GM12878 (cell line): ENCODE data around the gene LENEP. TPM values are rescaled to one million over a fixed set of nuclear protein-coding genes. Genes with fewer than 3 reads are reported as not detected.

Experiments used
- ATAC-seq: fragments of 200-7000 bp; cut with Tn5 transposase; 3 replicates; pipeline ENCODE4 v1.9.1; 2020; ENCODE audit warnings: mild to moderate bottlenecking, moderate library complexity
- BruUV-seq: library from RNA; stranded (reverse); fragments of 400-500 nt; replicated peaks from 2 replicates; lab custom pipeline; 2021; lab: Mats Ljungman, UMichigan
- CTCF ChIA-PET: fragments of 300-600 bp; sonication (Branson Sonifier 250); formaldehyde crosslinking; extraction: SDS; loops from one replicate; lab custom pipeline; 2021; ENCODE audit warnings: inconsistent platforms; lab: Yijun Ruan, JAX
- POLR2A ChIA-PET: fragments of 350-600 bp; formaldehyde crosslinking; extraction: SDS; loops from one replicate; lab custom pipeline; 2021; ENCODE audit warnings: inconsistent platforms; lab: Charles Lee
- RAD21 ChIA-PET: fragments of 300-600 bp; sonication (Branson Sonifier 250); formaldehyde crosslinking; loops from one replicate; lab custom pipeline; 2023; ENCODE audit warnings: antibody characterized with exemption; ENCODE audit not compliant: unreplicated experiment; lab: Charles Lee
- SMC1A ChIA-PET: fragments of 300-600 bp; sonication (Branson Sonifier 250); formaldehyde crosslinking; loops from one replicate; lab custom pipeline; 2023; ENCODE audit not compliant: unreplicated experiment, uncharacterized antibody; lab: Charles Lee
- DNase-seq: peaks from one replicate; pipeline ENCODE4 v3.0.0-alpha.2; 2011; ENCODE audit warnings: low read depth, low spot score
- FAIRE-seq: peaks from 3 replicates; lab custom pipeline; 2011; peaks lifted over from hg19 to GRCh38; lab: Jason Lieb, UNC
- H2AFZ ChIP-seq: 2 replicates; pipeline ENCODE4 v1.6.0; 2011; ENCODE audit warnings: low read depth, low read length, control low read depth; ENCODE audit not compliant: control insufficient read depth
- H3K27ac ChIP-seq: 2 replicates; pipeline ENCODE4 v1.5.1; 2011; ENCODE audit warnings: control low read depth; ENCODE audit not compliant: control insufficient read depth, insufficient read depth
- H3K27me3 ChIP-seq, 2 experiments: replicated peaks in 1 of 2; 2 replicates each; pipeline versions ENCODE4 v1.6.0 to v1.6.1; 2011; ENCODE audit warnings: low read length in 1 of 2; ENCODE audit not compliant: control insufficient read depth in 2 of 2, insufficient read depth in 2 of 2
- H3K36me3 ChIP-seq, 2 experiments: 2 replicates each; pipeline ENCODE4 v1.5.1; 2011; ENCODE audit warnings: low read length in 1 of 2; ENCODE audit not compliant: control insufficient read depth in 2 of 2, insufficient read depth in 2 of 2
- H3K4me1 ChIP-seq: 2 replicates; pipeline ENCODE4 v1.6.1; 2011; ENCODE audit warnings: mild to moderate bottlenecking, low read length, moderate library complexity, mixed read lengths; ENCODE audit not compliant: control insufficient read depth, insufficient read depth
- H3K4me2 ChIP-seq: 2 replicates; pipeline ENCODE4 v1.6.0; 2011; ENCODE audit warnings: control low read depth; ENCODE audit not compliant: control insufficient read depth, insufficient read depth
- H3K4me3 ChIP-seq: fragments of 200-600 bp; sonication (generic); 2 replicates; pipeline ENCODE4 v1.5.1; 2016
- H3K79me2 ChIP-seq: 2 replicates; pipeline ENCODE4 v1.6.0; 2011; ENCODE audit warnings: low read length; ENCODE audit not compliant: control insufficient read depth, insufficient read depth
- H3K9ac ChIP-seq: 2 replicates; pipeline ENCODE4 v1.8.0; 2011; ENCODE audit warnings: low read length, control low read depth, mixed read lengths; ENCODE audit not compliant: control insufficient read depth, insufficient read depth
- H3K9me3 ChIP-seq: replicated peaks from 3 replicates; pipeline ENCODE4 v1.5.1; 2011; ENCODE audit warnings: mild to moderate bottlenecking, low read length; ENCODE audit not compliant: control insufficient read depth, insufficient read depth
- H4K20me1 ChIP-seq: 2 replicates; pipeline ENCODE4 v1.6.0; 2011; ENCODE audit not compliant: control insufficient read depth, insufficient read depth
- BMI1 ChIP-seq: fragments of 450-650 bp; IDR thresholded peaks from 2 replicates; pipeline ENCODE4 v1.6.1; 2016; ENCODE audit warnings: mild to moderate bottlenecking, moderate library complexity, borderline replicate concordance
- CREB1 ChIP-seq: IDR thresholded peaks from 2 replicates; pipeline ENCODE4 v1.6.1; 2012; ENCODE audit warnings: low read depth, mild to moderate bottlenecking, inconsistent platforms
- ELK1 ChIP-seq: IDR thresholded peaks from 2 replicates; pipeline ENCODE4 v1.6.1; 2012; ENCODE audit warnings: low read depth, low read length, improper control_type of control experiment
- EP300 ChIP-seq, 2 experiments: fragments of 150-350 bp in 1 of 2; IDR thresholded peaks; 2 replicates each; pipeline ENCODE4 v1.6.1; 2011 to 2012; ENCODE audit warnings: low read depth in 2 of 2, low read length in 2 of 2, borderline replicate concordance in 1 of 2, improper control_type of control experiment in 1 of 2, inconsistent platforms in 1 of 2; ENCODE audit not compliant: control insufficient read depth in 1 of 2
- FOXK2 ChIP-seq: fragments of 450-650 bp; IDR thresholded peaks from 2 replicates; pipeline ENCODE4 v1.6.1; 2017; ENCODE audit warnings: mild to moderate bottlenecking, moderate library complexity
- HDAC2 ChIP-seq: fragments of 200-600 bp; sonication (generic); IDR thresholded peaks from 2 replicates; pipeline ENCODE4 v1.6.1; 2017
- HDGF ChIP-seq: fragments of 450-650 bp; IDR thresholded peaks from 2 replicates; pipeline ENCODE4 v1.6.1; 2016; ENCODE audit warnings: antibody characterized with exemption
- IKZF1 ChIP-seq: fragments of 450-650 bp; conservative IDR thresholded peaks from 2 replicates; pipeline ENCODE4 v1.6.1; 2017; ENCODE audit warnings: antibody characterized with exemption, mild to moderate bottlenecking
- IKZF2 ChIP-seq, 2 experiments: fragments of 450-650 bp; IDR thresholded peaks; 2 replicates each; pipeline ENCODE4 v1.6.1; 2017; ENCODE audit warnings: mild to moderate bottlenecking in 2 of 2, moderate library complexity in 2 of 2
- MXI1 ChIP-seq: fragments of 150-350 bp; IDR thresholded peaks from 2 replicates; pipeline ENCODE4 v1.6.1; 2011; ENCODE audit warnings: low read depth, mild to moderate bottlenecking, inconsistent platforms, low read length, improper control_type of control experiment
- NBN ChIP-seq: fragments of 450-650 bp; IDR thresholded peaks from 2 replicates; pipeline ENCODE4 v1.6.1; 2016
- PAX8 ChIP-seq: fragments of 450-650 bp; IDR thresholded peaks from 2 replicates; pipeline ENCODE4 v1.6.1; 2017; ENCODE audit warnings: mild to moderate bottlenecking, moderate library complexity
- POLR2A ChIP-seq: IDR thresholded peaks from 2 replicates; pipeline ENCODE4 v1.6.1; 2011; ENCODE audit warnings: low read depth, mild to moderate bottlenecking, low read length
- POLR2AphosphoS5 ChIP-seq: IDR thresholded peaks from 2 replicates; pipeline ENCODE4 v1.6.1; 2011; ENCODE audit warnings: mild to moderate bottlenecking, low read length, inconsistent platforms
- SIN3A ChIP-seq: IDR thresholded peaks from 2 replicates; pipeline ENCODE4 v1.6.1; 2012; ENCODE audit warnings: low read depth, low read length, improper control_type of control experiment
- SKIL ChIP-seq: fragments of 450-650 bp; IDR thresholded peaks from 2 replicates; pipeline ENCODE4 v1.6.1; 2017; ENCODE audit warnings: mild to moderate bottlenecking, low read depth, inconsistent platforms; ENCODE audit not compliant: poor library complexity, severe bottlenecking
- SPI1 ChIP-seq: IDR thresholded peaks from 2 replicates; pipeline ENCODE4 v1.6.1; 2011; ENCODE audit warnings: low read depth, mild to moderate bottlenecking, low read length, moderate library complexity, borderline replicate concordance; ENCODE audit not compliant: insufficient read depth
- SRF ChIP-seq, 2 experiments: IDR thresholded peaks; 2 replicates each; pipeline ENCODE4 v1.6.1; 2011; ENCODE audit warnings: low read depth in 2 of 2, low read length in 2 of 2, mild to moderate bottlenecking in 1 of 2, moderate library complexity in 1 of 2
- ZBED1 ChIP-seq: IDR thresholded peaks from 2 replicates; pipeline ENCODE4 v1.6.1; 2016; ENCODE audit warnings: borderline replicate concordance
- WGBS: methylation state at CpG from one replicate; pipeline ENCODE4 v1.1.6; 2016; ENCODE audit warnings: low lambda C conversion rate; ENCODE audit not compliant: insufficient replicate concordance, insufficient coverage; ENCODE audit errors: missing lambda C conversion rate; 5-methylcytosine and 5-hydroxymethylcytosine counted together
- in situ Hi-C: fragments of 300-500 bp; cut with MboI; formaldehyde crosslinking; loops from 9 replicates; pipeline ENCODE4 v1.14.3; 2018; ENCODE audit warnings: mixed read lengths
- intact Hi-C: fragments of 100-400 bp; cut with micrococcal nuclease; formaldehyde crosslinking; loops from one replicate; pipeline ENCODE4 v1.14.2; 2022; ENCODE audit not compliant: unreplicated experiment
- polyA plus RNA-seq, 11 experiments: library from polyadenylated mRNA; depleted of rRNA in 4 of 11; unstranded in 6 of 11; stranded (reverse) in 5 of 11; fragments of >200 nt; fragmentation: Nextera tagmentation in 4 of 11; fragmentation: Illumina TruSeq in 1 of 11; extraction: Ambion mirVana in 4 of 11; extraction: Trizol in 1 of 11; gene quantifications; 1 replicate in 1 of 11; 2 replicates in 10 of 11; pipeline versions ENCODE4 v1.2.1 to v1.2.3, GENCODE V29; 2011 to 2016; ENCODE audit warnings: inconsistent platforms in 2 of 11, missing spikeins in 2 of 11, low read depth in 1 of 11
- total RNA-seq, 4 experiments: library from RNA; depleted of rRNA in 3 of 4; stranded (reverse); fragments of >200 nt in 3 of 4; fragmentation: Illumina TruSeq in 1 of 4; extraction: Trizol in 1 of 4; gene quantifications; 2 replicates each; pipeline versions ENCODE4 v1.2.1 to v1.2.3, GENCODE V29; 2013 to 2021

Gene LENEP
- total and polyA plus RNA-seq, 10 of the 15 experiments (the other 5 are each of a cell fraction or from before 2014, with no cell fraction given), result 0.27 to 1.1 (median 0.64) TPM; not detected in 7

- no peak for TF ChIP-seq SRF (IDR thresholded peaks at IDR 0.05; ENCODE audit: low read depth in 2 of 2, low read length in 2 of 2)
- no peak for TF ChIP-seq ZBED1
- TF ChIP-seq, all 136 proteins: peak for 0
These were observed 38.8 kb upstream of the LENEP start (continued) for GRCh38 chr1:154954541-154954940.

GRCh38 chr1:154955039-154955717 lies 38.2 kb upstream of the LENEP start:
- peak; percentile 83 for ATAC-seq
- BruUV-seq, result TSS peak; percentile 44
- 0% methylated on average over 4 of the region's 4 CpGs for WGBS
- no peak for TF ChIP-seq PAX8
- peak in 1 of 2 experiments; percentile 46; a peak in 1 of 4 replicates for TF ChIP-seq IKZF2 (IDR thresholded peaks at IDR 0.05)
- TF ChIP-seq EP300 (IDR thresholded peaks at IDR 0.05; ENCODE audit: borderline replicate concordance in 1 of 2, control insufficient read depth in 1 of 2, low read depth in 2 of 2, low read length in 2 of 2), result peak in 1 of 2 experiments; percentile 63; a peak in 1 of 4 replicates
- TF ChIP-seq SIN3A, result peak; percentile 38; the same call in 1 of the 2 replicates
- peak; percentile 69; the same call in 1 of the 2 replicates for TF ChIP-seq MXI1
- TF ChIP-seq ELK1, result 0 out of 2 replicates have a peak, but pooled peaks have one; percentile 9
- peak in 1 of 2 experiments; percentile 88; a peak in 2 of 4 replicates for TF ChIP-seq SRF (IDR thresholded peaks at IDR 0.05; ENCODE audit: low read depth in 2 of 2, low read length in 2 of 2)
- no peak for TF ChIP-seq HDAC2
- TF ChIP-seq BMI1, result peak; percentile 94
- 0 out of 2 replicates have a peak, but pooled peaks have one; percentile 49 for TF ChIP-seq POLR2AphosphoS5
- 0 out of 2 replicates have a peak, but pooled peaks have one; percentile 18 for TF ChIP-seq CREB1
- peak; percentile 61; the same call in 1 of the 2 replicates for TF ChIP-seq SPI1
- TF ChIP-seq HDGF, result no peak
- peak; percentile 52; the same call in 1 of the 2 replicates for TF ChIP-seq POLR2A
- TF ChIP-seq NBN, result no peak
- TF ChIP-seq IKZF1, result peak; percentile 56; the same call in 1 of the 2 replicates
- TF ChIP-seq FOXK2, result peak; percentile 57
- peak; percentile 4 for TF ChIP-seq SKIL

More at GRCh38 chr1:154955039-154955717, 38.2 kb upstream of the LENEP start:
- H4K20me1 ChIP-seq, result no peaks in the 10 kb centered on the region
- ChIA-PET RAD21 (interaction anchor here (0.6 to 2.6 kb wide), 18 partner anchors 15 to 1009 kb away, joined by 3 to 16 read pairs (median 4); partner anchors contain the start of genes ADAM15, DENND4B, FLAD1 and KCNN3), POLR2A (interaction anchor here (0.9 to 12.3 kb wide), 17 partner anchors 10 to 334 kb away, joined by 3 to 140 read pairs (median 5); partner anchors contain the start of genes CKS1B, FLAD1, KCNN3 and PMVK), SMC1A (interaction anchor here (0.7 to 2.5 kb wide), 19 partner anchors 15 to 395 kb away, joined by 3 to 21 read pairs (median 4); partner anchors contain the start of genes FLAD1, PMVK and SHC1), CTCF (interaction anchor here (0.6 to 3.0 kb wide), 22 partner anchors 10 to 286 kb away, joined by 3 to 17 read pairs (median 4); partner anchors contain the start of genes ADAM15, FLAD1, KRTCAP2 and LENEP)
- no peak for DNase-seq
- FAIRE-seq, result peak; percentile 68
- intact Hi-C loops (no loop called here), in situ Hi-C loops (no loop called here)
- H2AFZ ChIP-seq, result no peak overlapping the region
- peaks cover 12% of the 10 kb centered on the region for H3K79me2 ChIP-seq
- H3K27me3 ChIP-seq, result no peaks in the 10 kb centered on the region
- peaks cover 42% of the 10 kb centered on the region for H3K4me1 ChIP-seq
- peaks cover 3 to 5% of the 10 kb centered on the region in 2 experiments; a peak in 2 of 4 replicates for H3K36me3 ChIP-seq
- H3K9me3 ChIP-seq, result no peaks in the 10 kb centered on the region
- peak overlapping the region; percentile 93 for H3K4me2 ChIP-seq
- peak overlapping the region; percentile 69 for H3K9ac ChIP-seq
- peak overlapping the region; percentile 81 for H3K4me3 ChIP-seq
- peak overlapping the region; percentile 72 for H3K27ac ChIP-seq
